HG02759 (cell line): Measurements from ENCODE around the gene BTBD9.

ENCODE experiments used
- ATAC-seq: cut with Tn5 transposase; IDR thresholded peaks from one replicate; pipeline ENCODE4 v1.9.1; 2021; ENCODE audit warnings: mild to moderate bottlenecking, moderate library complexity; ENCODE audit not compliant: unreplicated experiment

Gene BTBD9

GRCh38 chr6:38169221-38169976 lies 470.3 kb downstream of the BTBD9 start:
- no peak for ATAC-seq

DNA sequence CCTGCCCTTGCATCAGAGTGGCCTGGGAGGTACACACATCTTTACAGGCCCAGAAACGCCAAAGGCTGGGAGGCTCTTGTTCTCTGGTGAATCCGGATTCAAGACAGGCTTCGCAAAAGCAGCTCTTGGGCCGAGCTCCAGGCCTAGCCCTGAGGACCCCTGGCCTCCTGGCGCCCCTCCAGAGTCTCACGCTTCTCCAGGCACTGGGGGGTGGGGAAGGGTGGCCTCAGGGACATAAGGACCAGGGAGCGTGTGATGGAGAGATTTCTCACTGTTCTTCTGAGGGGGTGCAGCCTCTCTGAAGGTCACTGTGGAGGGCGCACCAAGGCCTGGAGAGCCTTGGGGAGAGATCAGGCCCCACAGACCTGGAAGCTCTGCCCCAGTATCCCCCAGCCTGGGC lies 471.0 kb downstream of the BTBD9 start:
- no peak for ATAC-seq

DNA sequence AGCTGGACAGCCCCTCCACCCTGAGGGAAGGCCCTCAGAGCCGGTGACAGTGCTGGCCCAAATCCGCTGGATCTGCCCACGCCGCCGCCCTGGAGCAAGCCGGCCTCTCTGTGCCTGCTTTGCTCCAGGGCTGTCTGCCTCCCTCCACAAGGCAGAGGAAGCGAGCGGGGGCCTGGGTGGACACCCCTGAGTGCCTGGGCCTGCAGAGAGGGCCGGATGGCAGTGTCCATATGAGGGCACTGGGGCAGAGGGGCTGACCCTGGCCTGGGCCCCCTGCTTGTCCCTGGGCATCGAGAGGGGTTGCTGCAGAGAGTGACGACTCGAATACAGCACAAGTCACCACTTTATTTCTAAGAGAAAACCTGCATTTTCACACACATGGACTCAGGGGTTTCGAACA lies 471.6 kb downstream of the BTBD9 start:
- ATAC-seq, result no peak

GRCh38 chr6:38167598-38167997 lies 472.1 kb downstream of the BTBD9 start:
- ATAC-seq, result no peak

DNA sequence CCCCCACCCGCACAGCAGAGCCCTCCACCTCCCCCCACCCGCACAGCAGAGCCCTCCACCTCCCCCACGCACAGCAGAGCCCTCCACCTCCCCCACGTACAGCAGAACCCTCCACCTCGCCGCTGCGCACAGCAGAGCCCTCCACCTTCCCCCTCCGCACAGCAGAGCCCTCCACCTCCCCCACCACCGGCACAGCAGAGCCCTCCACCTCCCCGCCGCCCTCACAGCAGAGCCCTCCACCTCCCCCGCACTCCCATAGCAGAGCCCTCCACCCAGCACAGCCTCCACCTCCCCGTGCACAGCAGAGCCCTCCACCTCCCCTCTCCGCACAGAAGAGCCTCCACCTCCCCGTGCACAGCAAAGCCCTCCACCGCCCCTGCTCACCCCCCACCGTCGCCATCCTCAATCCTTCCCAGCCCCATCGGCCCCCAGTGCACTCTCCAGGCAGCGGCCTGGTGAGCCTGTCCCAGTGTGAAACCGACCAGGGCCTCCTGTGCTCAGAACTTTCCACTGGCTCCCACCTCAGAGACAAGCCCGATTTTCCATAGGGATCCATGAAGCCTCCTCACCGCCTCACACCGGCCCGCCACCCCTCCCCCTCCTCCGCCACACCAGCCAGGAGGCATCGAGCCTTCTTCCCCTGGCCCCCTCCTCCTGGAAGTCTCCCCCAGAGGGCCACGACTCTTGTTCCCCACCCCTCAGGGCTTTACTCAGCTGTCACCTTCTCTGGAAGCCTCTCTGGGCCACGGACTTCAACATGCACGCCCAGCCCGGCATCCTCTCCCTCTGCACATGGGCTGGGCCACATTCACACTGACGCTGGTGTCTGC lies 473.1 kb downstream of the BTBD9 start:
- ATAC-seq, result no peak

DNA sequence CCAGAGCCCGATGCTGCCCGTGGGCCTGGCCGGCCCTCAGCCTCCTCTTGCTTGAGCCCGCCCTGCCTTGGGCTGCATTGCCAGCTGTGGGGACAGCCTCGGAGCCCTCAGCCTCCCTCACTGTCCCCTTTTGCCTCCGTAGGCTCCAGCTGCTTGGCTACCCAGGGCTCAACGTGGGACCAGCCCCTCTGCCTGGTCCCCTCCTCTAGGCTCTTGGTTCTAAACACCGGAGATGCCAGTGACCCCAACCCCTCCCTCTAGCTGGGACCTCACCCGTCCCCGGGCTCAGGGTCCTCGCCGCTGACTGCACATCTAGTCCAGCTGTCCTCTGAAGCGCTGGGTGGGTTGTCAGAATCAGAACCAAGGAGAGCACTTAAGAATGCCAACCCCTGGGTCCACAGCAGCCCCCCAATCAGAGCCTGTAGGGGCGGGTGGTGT lies 475.0 kb downstream of the BTBD9 start:
- no peak for ATAC-seq

DNA sequence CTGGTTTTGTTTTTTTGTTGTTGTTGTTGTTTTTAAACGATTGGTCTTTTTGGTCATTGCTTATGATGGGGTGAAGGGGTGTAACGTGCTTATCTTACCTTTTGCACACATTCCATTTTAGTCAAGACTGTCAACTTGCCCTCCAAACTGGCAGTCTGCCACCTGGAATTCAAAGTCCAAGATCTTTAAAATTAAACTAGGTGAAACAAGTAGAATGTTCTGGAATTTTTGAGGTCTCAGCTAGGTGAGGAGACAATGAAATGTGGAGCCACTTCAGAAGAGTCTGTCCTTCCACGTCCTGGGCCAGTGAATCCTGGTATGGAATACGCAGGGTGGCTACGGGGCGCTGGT lies 475.6 kb downstream of the BTBD9 start:
- no peak for ATAC-seq

- ATAC-seq, result no peak
Observed at GRCh38 chr6:38163186-38164130, 476.3 kb downstream of the BTBD9 start.

GRCh38 chr6:38162493-38163185 lies 477.1 kb downstream of the BTBD9 start:
- no peak for ATAC-seq

DNA sequence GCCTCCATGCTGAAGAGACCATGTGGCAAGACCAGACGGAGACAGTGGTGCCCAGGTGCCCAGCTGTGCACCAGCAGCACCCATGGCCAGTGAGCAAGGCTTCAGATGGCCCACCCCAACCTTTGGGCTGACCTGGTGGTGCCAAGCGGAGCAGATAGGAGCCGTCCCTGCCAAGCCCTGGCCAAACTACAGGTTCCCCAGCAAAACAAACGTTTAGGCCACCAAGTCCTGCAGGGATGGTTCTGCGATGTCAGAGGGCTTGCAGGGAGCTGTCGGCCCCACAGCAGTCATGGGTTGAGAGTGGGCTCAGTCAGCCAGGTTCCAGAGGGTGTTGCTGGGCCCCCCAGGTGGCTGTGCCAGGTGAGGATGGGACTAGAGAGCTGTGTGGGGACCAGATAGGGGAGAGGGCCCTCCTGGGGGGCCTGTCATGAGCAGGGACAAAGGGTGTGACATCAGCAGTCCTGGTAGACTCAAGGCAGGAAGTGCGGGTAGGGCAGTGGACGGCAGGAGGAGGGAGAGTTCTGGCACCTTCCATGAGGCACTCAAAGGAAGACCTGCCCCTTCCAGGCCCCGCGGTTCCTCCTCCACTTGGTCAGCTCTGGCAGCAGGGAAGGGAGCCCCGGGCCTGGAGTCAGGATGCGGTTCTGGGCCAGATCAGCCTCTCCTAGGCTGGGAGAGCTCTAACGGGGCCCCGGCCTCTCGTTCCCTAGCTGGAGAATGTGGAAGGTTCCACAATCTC lies 477.8 kb downstream of the BTBD9 start:
- ATAC-seq, result no peak

GRCh38 chr6:38161331-38161730 lies 478.4 kb downstream of the BTBD9 start:
- ATAC-seq, result no peak

DNA sequence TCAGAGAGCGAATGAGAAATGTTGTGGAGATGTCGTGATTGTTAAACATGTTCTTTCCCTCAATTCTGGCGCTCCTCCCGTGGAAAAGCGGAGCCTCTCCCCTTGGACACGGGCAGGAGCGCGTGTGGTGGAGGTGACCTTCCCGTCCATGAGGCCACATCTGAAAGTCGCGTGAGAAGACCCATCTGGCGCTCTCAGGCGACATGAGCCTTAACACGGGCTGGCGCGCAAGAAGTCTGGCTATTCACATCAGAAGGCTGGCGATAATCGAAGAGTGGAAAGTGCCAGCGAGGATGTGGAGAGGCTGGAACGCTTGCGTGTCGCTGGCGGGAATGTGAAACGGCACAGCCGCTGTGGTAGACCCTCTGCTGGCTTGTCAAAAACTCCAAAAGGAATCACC lies 478.9 kb downstream of the BTBD9 start:
- ATAC-seq, result no peak

GRCh38 chr6:38159596-38159995 lies 480.1 kb downstream of the BTBD9 start:
- no peak for ATAC-seq

- no peak for ATAC-seq
Observed at GRCh38 chr6:38158762-38159350, 480.9 kb downstream of the BTBD9 start.

DNA sequence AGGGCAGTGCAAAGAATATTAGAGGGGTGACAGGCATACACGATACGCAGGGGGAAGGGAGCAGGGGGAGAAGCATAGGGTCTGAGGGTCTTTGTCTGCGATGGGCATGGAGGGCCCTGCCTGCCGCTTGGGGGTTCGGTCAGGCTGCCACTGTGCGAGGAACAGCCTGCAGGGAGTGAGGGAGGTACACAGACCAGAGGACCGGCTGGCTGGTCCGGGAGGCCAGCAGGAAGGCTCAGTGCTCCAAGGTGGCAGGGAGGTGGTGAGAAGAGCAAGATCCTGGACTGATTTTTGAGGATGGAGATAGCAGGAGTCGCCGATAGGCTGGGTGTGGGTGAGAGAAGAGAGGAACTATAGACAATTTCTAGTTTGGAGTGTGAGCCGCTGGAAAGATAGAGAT lies 481.8 kb downstream of the BTBD9 start:
- no peak for ATAC-seq

- ATAC-seq, result no peak
Observed at GRCh38 chr6:38156818-38157565, 482.7 kb downstream of the BTBD9 start.

GRCh38 chr6:38155621-38156204 lies 484.0 kb downstream of the BTBD9 start:
- no peak for ATAC-seq

- no peak for ATAC-seq
Observed at GRCh38 chr6:38155144-38155543, 484.6 kb downstream of the BTBD9 start.
